HG03280 (cell line): ENCODE results near the gene WDCP.
"Not testable (repeated sequence)": the region's sequence is repeated elsewhere in the genome, so short reads cannot be mapped to it uniquely, and the experiment has no call there.

Experiments used
- ATAC-seq: cut with Tn5 transposase; IDR thresholded peaks from one replicate; pipeline ENCODE4 v1.9.1; 2021; ENCODE audit warnings: mild to moderate bottlenecking, moderate library complexity; ENCODE audit not compliant: unreplicated experiment

WDCP gene

DNA sequence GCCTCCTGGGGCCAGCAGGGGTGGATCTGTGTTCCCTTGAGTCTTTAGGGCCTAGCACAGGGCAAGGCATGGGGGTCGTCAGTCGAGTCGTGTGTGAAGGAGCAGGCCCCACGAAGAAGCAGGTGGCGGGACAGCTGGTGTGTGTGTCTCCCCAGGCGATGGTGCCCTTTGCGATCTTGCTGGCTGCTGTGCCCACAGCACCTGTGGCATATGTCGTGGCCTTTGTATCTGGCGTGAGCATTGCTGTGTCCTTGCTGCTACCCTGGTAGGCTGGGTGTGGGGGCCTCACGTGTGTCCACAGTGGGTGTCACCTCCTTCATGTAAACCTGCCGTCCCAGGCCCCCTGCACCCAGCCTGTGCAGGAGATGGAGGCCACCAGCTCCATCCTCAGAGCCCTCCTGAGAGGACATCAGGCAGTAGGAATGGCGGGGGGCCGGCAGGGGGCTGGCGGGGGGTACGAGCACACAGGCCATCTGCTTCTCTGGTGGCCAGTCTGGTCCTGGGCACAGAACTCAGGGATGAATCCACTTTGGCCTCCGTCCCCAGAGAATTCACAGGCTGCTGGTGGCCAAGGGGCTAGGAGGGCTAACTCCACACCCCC, 24.1 kb downstream of the WDCP start:
- ATAC-seq: no peak

DNA sequence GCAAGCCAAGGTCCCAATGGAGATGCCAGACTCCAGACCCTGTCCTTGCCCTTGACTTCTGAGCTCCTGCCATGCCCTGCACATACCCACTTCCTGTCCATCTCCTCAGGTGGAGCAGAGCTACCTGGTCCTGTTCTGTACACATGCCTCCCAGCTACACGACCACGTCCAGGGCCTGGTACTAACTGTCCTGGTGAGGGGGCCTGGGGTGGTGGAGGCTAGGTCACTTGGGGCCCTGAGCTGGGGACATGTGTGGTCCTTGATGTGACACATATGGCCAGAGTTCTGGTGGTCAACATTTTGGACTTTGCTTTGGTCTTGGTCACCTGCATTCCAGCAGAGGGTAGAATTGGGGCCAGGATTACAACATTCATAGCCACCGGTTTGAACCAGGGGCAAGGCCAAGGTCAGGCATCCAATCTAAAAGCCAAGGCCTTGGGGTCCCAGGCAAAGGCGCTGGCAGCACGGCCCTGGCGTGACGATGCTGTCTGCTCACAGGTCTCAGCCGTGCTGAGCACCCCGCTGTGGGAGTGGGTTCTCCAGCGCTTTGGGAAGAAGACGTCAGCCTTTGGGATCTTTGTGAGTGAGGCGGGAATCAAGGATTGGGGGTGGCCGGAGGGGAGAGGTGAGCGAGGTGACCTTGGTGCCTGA, 24.7 kb downstream of the WDCP start:
- ATAC-seq: no peak

DNA sequence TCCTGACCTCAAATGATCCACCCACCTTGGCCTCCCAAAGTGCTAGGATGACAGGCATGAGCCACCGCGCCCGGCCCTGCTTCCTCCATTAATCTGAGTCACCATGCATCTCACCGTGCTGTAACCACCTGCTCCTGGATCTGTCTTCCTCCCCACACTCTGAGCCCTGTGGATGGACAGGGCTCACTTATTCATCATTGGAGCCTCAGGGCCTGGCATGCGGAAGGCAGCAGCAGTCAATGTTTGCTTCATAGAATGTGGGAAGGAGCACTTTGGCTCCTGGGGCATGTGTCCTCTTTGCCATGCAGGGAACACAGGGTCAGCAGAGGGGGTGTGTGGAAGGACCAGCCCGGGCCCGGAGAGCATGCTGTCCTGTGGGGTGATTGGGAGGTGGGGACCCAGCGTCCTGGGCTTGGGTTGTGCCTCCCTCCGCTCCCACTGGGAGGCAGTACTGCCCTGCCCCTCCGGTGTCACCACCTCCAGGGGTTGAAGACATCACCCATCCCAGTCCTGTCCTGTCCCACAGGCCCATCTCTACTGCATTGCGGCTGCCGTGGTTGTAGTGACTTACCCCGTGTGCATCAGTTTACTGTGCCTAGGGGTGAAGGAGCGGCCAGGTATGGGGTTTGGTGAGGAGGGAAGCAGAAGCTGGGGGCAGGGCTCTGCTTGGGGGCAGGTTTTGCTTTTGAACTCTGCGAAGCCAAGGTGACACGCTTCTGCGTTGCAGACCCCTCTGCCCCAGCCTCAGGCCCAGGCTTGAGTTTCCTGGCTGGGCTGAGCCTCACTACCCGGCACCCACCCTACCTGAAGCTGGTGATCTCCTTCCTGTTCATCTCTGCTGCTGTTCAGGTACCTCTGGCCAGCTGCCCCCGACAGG, 25.8 kb downstream of the WDCP start:
- ATAC-seq: no peak

GRCh38 chr2:24020244-24020643, 26.9 kb downstream of the WDCP start:
- ATAC-seq: no peak

DNA sequence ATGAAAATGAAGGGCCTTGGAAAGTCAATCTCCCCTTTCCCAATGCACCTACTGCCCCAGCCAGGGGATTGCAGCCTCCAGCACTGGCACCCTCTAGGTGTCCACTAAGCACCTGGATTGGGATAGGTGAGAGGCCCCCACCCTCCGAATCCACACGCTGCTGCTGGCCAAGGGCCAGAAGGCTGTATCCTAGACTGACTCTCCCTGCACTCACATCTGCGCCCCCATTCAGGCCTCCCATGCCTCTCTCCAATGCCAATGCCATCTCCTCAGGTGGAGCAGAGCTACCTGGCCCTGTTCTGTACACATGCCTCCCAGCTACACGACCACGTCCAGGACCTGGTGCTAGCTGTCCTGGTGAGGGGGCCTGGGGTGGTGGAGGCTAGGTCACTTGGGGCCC, 27.5 kb downstream of the WDCP start:
- no peak for ATAC-seq

GRCh38 chr2:24018241-24018640, 28.9 kb downstream of the WDCP start:
- no peak for ATAC-seq

DNA sequence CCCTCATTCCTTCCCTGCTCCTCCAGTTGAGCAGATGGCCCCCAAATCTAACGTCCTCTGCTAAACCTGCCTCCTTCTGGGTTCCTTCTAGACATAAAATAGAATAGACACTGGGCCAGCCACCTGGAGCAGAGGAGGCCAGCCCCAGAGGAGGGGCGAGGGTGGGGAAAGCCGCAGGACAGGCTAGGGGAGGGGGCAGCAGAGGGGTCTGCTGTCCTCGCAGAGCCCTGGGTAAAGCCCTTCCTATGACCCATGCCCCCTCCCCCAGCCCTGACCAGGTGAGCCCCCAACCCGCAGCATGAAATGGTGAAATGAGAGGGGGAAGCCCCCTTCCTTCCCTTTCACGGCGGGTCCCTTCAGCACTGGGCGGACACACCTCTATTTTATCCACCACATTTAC, 29.5 kb downstream of the WDCP start:
- ATAC-seq: no peak

DNA sequence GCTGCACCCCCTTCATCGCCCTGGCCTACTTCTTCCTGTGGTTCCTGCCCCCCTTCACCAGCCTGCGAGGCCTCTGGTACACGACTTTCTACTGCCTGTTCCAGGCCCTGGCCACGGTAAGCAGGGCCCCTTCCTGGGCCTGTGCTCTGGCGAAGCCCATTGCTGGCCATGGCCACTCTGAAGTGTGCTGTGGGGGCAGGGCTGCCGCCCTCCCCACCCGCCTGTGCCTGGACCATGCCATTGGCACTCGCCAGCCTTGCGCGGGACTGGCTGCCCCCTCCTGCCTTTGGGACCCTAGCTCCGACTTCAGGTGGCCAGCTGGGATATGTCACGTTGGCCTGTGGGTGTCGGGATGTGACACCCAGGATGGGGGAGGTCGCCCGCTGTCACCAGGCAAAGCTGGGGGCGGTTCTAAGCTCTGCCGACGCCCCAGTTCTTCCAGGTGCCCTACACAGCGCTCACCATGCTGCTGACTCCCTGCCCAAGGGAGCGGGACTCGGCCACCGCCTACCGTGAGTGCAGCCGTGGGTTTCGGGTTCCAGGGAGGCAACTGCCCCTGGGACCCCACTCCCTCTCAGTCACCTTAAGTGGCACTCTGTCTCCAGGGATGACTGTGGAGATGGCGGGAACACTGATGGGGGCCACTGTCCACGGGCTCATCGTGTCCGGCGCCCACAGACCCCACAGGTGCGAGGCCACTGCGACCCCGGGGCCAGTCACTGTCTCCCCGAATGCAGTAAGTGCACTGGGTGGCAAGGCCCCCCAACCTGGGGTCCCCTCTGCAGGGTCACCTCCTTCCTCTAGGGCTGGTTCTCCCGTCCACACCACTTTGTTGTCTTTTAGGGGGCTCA, 30.1 kb downstream of the WDCP start:
- no peak for ATAC-seq

DNA sequence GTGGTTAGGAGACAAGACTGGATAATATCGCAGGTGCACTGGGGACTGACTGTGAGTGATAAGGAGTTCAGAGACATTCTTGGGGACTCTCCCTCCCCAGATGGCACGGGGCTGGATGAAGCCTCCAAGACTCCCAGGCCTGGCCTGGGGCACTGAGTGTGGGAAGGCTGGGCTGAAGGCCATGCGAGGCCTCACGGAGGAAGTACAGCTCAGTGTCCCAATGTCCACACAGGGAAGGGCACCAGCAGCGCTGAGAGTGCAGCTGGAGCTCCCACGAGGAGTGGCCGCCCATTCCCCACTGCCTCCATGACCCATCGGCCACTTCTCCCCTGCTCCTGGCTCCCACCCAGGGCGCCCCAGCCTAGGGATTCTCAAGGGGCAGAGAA, 30.8 kb downstream of the WDCP start:
- ATAC-seq: no peak

GRCh38 chr2:24015562-24016375, 31.4 kb downstream of the WDCP start:
- no peak for ATAC-seq

DNA sequence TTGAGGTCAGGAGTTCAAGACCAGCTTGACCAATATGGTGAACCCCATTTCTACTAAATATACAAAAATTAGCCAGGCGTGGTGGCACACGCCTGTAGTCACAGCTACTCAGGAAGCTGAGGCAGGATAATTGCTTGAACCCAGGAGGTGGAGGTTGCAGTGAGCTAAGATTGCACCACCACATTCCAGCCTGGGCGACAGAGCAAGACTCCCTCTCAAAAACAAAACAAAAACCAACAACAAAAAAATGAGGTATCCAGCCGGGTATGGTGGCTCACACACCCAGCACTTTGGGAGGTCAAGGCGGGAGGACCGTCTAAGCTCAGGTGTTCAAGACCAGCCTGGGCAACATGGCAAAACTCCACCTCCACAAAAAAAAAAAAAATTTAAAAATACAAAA, 32.3 kb downstream of the WDCP start:
- not testable (repeated sequence) for ATAC-seq

DNA sequence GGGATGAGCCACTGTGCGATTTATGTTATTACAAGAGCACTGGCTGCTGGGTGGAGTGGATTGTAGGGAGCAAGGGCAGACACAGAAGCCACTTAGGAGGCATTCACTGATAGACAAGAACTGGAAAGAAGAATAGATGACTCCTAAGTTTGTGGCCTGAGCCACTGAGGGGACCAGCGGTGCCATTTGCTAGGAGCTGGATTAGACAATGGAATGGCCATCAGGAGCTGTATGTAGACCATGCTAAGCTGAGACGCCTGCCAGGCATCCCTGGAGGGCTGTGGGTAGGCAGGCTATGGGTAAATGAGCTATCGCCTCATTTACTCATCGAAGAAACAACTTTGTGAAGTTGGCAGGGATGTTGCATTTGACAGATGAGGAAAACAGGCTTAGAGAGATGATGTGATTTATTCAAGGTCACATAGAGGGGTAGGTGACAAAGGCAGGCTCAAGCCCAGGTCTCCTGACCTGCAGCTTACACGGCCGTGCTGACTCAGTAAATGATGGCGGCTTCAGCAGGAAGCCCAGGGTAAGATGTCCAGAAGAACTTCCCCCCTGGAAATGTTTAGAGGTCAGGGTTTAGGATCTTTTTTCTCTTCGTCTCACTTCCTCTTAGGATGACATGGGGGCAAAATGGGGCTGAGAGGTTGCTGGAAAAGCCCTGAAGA, 34.5 kb downstream of the WDCP start:
- ATAC-seq: no peak

DNA sequence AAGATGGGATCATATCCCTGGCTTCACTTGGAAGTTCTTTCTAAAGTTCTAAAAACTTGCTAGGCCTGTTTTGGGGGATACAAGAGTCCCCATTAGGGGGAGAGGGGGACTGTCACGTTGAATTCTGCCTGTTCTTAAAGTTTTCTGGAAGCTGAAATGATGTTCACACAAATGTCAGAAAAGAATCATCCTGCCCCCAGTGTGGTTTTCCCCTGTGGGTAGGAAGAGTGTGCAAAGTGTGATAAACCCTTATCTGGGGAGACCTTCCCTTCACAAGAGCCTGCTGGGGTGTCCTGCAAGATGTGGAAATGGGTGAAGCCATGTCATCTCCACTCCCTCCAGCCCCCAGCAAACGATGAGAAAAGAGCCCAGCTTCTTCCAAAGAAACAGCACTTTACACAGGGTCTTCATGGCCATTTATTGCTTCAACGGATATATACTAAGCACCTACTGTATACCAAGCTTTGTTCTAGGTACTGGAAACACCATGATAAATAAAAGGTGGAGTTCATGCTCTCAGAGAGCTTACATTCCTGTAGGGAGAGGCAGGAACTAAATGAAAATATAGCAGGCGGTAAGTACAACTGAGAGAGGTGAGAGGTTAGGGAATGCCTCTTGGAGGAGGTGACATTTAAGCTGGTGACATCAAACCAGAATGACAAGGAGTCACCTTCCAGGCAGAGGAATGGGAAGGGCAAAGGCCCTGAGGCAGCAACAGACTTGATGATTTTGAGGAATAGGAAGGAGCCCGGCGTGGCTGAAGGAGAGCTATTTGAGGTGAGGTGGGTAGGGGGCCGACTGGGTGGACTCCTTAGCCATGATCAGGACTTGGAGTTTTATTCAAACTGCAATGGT, 35.7 kb downstream of the WDCP start:
- ATAC-seq: no peak

DNA sequence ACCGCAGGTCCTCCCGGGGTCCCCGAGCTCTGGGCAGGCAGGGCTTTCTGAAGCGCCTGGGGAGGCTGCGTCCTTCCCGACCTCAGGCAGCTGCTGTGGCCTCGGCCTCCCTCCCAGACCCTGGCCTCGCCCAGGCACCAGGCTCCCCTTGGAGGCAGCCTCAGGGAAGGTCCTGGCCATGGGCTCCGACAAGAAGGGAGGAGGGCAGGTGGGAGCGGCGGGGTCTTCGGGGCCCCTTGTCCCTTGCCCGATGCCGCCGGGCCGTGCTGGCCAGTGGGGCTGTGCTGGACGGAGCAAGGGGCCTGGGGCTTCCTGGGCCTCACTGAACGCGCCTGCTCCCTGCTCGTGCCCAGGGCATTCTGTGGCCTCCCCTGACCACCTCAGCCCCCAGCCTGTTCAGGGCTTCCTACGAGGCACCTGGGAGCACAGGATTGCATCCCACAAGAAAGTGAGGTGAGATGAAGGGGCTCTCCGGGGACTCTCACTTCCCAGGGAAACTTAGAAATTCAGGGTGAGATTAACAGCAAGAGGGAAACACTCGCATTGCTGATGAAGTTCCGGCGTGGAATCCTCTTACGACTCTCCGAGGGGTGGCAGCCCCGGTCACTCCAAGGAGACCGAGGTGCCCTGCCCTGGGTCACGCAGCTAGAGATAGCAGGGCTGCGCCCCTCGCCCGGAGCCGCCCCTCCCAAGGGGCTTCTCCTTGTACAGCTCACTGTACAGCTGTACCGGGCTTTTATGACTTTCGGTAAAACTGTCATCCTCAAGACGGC, 36.5 kb downstream of the WDCP start:
- no peak for ATAC-seq

- no peak for ATAC-seq
These were observed 37.3 kb downstream of the WDCP start, which contains the start of gene MFSD2B for GRCh38 chr2:24009680-24010476. Gene MFSD2B, plus strand, starts transcription at chr2:24010085. Its CDS starts 12 bp downstream, at chr2:24010097.

DNA sequence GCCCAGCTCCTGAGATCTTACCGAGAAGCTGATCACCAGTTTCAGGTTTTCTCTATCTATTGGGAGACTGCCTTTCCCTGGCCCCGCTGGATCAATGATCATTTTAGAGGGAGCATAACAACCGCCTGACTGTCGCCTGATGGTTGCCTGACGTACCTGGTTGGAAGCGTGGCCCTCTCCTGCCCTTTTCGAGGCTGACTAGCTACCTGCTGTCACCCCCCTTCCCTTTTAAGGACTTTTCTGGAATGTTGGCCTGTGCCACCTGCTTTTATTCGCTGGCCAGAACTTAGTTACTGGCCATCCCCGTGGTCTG, 37.9 kb downstream of the WDCP start:
- no peak for ATAC-seq

DNA sequence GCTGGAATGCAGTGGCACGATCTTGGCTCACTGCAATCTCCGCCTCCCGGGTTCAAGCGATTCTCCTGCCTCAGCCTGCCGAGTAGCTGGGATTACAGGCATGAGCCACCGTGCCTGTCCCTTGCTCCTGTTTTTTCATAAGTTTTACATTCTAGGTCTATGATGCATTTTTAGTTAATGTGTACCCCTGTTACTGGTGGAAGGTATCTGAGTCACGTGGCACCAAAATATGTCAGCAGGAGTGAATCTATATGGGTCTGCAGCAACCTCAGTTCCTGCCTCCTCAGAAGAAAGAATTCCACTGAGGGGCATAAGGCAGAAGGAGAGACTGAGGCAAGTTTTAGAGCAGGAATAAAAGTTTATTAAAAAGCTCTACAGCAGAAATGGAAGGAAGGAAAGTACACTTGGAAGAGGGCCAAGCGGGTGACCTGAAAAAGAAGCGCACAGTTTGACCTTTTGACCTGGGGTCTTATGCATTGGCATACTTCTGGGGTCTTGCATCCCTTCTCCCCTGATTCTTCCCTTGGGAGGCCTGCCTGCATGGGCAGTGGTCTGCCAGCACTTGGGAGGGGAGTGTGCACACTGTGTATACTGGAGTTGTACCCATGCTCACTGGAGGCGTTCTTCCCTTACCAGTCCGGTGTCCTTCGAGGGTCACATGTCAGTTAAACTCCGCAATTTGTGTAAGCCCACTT, 38.4 kb downstream of the WDCP start:
- ATAC-seq: no peak
